HG02588 (cell line): ENCODE results near the gene RNASE3.
"Not testable (repeated sequence)": the region's sequence is repeated elsewhere in the genome, so short reads cannot be mapped to it uniquely, and the experiment has no call there.

Experiments
- ATAC-seq: cut with Tn5 transposase; IDR thresholded peaks from one replicate; pipeline ENCODE4 v1.9.1; 2021; ENCODE audit warnings: mild to moderate bottlenecking, moderate library complexity; ENCODE audit not compliant: unreplicated experiment

RNASE3 gene

DNA sequence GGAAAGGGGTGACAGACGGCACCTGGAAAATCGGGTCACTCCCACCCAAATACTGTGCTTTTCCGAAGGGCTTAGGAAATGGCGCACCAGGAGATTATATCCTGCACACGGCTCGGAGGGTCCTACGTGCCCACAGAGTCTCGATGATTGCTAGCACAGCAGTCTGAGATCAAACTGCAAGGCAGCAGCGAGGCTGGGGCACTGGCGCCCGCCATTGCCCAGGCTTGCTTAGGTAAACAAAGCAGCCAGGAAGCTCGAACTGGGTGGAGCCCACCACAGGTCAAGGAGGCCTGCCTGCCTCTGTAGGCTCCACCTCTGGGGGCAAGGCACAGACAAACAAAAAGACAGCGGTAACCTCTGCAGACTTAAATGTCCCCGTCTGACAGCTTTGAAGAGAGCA, 19.6 kb downstream of the RNASE3 start:
- ATAC-seq, result not testable (repeated sequence)

DNA sequence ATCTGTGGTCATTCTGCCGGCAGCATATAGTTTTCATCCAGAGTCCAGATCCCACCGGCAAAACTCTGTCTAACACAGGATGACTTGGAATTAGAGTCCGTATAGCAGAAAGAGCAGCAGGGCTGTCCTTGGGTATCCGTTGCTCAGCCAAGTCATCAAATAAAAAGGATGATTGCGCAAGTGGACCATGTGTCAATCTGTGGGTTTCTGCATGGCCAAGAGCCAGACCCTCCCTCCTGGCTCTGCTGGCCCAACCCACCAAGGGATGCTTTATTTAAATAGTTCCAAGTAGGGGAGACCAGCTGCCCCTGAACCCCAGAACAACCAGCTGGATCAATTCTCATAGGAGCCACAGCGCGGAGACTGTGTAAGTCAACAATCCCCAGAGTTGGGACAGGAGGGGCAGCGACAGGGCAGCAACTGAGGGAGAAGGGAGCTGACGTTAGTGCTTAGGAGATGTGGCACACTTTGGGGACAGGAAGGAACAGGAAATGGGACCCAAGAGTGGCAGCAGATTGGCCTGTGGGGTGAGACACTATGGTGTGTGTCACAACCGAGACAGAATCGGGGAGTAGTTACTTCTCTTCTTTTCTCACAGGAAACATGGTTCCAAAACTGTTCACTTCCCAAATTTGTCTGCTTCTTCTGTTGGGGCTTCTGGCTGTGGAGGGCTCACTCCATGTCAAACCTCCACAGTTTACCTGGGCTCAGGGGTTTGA, 28.0 kb downstream of the RNASE3 start:
- ATAC-seq, result not testable (repeated sequence)

- not testable (repeated sequence) for ATAC-seq
Measured at GRCh38 chr14:20923766-20924297, 32.6 kb downstream of the RNASE3 start.

GRCh38 chr14:20934148-20934762, 43.1 kb downstream of the RNASE3 start:
- ATAC-seq, result no peak

DNA sequence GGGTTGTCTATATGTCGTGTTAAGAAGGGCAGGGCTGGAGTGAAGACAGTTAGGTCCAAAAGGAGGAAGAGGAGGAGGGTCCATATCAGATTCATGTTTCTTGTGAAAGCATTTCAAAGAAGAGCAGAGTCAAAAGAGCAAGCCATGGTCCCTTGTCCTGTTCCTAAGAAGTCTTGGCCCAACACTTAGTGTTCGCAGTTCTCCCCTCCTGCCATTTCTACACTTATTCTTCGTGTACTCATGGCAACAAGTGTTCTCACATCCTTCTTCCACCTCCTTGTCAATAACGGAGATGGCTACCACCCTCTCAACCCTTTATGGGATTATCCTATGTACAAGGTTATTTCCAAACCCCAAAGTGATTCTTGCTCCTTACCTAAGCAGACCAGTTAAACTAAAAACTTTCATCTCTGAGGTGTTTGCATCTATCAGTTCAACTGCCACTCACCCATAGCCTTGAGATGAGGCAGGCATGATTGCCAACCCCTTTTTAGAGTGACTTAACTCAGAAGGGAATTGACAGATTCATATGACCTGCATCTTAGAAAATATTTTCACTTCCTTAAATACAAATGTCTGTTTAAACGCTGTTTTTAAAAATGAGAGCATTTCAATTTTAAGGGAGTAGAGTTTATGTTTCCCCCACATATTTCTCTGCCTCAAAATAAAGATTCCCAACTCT, 44.3 kb downstream of the RNASE3 start:
- ATAC-seq, result no peak
